ENCODE data around the gene SLC6A19.

Gene SLC6A19

GRCh38 chr5:1240496-1241260, 39.3 kb downstream of the SLC6A19 start:
- H3K27ac ChIP-seq (ENCODE audit: extremely low read depth, low read depth, low read length) = no peak overlapping the region
- no peak overlapping the region for H3K4me3 ChIP-seq (ENCODE audit: low read depth, low read length)
- POLR2A ChIA-PET = no interaction called here
- H3K9me3 ChIP-seq (ENCODE audit: control insufficient read depth, insufficient read depth, low read depth, low read length) = no peaks in the 10 kb centered on the region
- no peaks in the 10 kb centered on the region for H3K36me3 ChIP-seq (ENCODE audit: control insufficient read depth in 2 of 2, insufficient read depth in 1 of 2, low read length in 2 of 2)
- CTCF ChIA-PET = no interaction called here
- H3K4me1 ChIP-seq (ENCODE audit: control insufficient read depth, insufficient read depth, low read length) = no peaks in the 10 kb centered on the region
- TF ChIP-seq ZNF488 (tag by site-specific recombination; IDR thresholded peaks at IDR 0.05) (no peak), ZNF529 (tag by site-specific recombination; IDR thresholded peaks at IDR 0.05; ENCODE audit: insufficient replicate concordance) (no peak), KLF7 (tag by site-specific recombination; IDR thresholded peaks at IDR 0.05; ENCODE audit: borderline replicate concordance) (no peak), ZNF211 (tag by site-specific recombination; IDR thresholded peaks at IDR 0.05; ENCODE audit: low read depth) (no peak), ZNF791 (tag by site-specific recombination; IDR thresholded peaks at IDR 0.05) (no peak), ZNF704 (tag by site-specific recombination; IDR thresholded peaks at IDR 0.05) (no peak), ZNF664 (tag by site-specific recombination; IDR thresholded peaks at IDR 0.05) (no peak), ZNF777 (tag by site-specific recombination; IDR thresholded peaks at IDR 0.05; ENCODE audit: borderline replicate concordance) (no peak), HIC1 (tag by site-specific recombination; IDR thresholded peaks at IDR 0.05) (no peak), SALL2 (tag by site-specific recombination; IDR thresholded peaks at IDR 0.05; ENCODE audit: borderline replicate concordance) (no peak), GLIS2 (tag by site-specific recombination; IDR thresholded peaks at IDR 0.05) (no peak), SCRT2 (tag by site-specific recombination; IDR thresholded peaks at IDR 0.05) (no peak), ZNF558 (tag by site-specific recombination; IDR thresholded peaks at IDR 0.05) (no peak)

- Histone ChIP-seq H3K9me3 (ENCODE audit: control insufficient read depth, insufficient read depth, low read depth, low read length) (no peaks in the 10 kb centered on the region), H3K4me1 (ENCODE audit: control insufficient read depth, insufficient read depth, low read length) (no peaks in the 10 kb centered on the region), H3K36me3 (ENCODE audit: control insufficient read depth in 2 of 2, insufficient read depth in 1 of 2, low read length in 2 of 2) (no peaks in the 10 kb centered on the region), H3K4me3 (ENCODE audit: low read depth, low read length) (no peak overlapping the region), H3K27ac (ENCODE audit: extremely low read depth, low read depth, low read length) (no peak overlapping the region)
- CTCF ChIA-PET = no interaction called here
- POLR2A ChIA-PET = no interaction called here
- no peak for TF ChIP-seq GLI2 (tag by site-specific recombination; IDR thresholded peaks at IDR 0.05; ENCODE audit: borderline replicate concordance, low read depth)
- TF ChIP-seq MYNN (tag by site-specific recombination; IDR thresholded peaks at IDR 0.05; ENCODE audit: borderline replicate concordance) = no peak
- no peak for TF ChIP-seq ZNF692 (tag by site-specific recombination; IDR thresholded peaks at IDR 0.05)
- no peak for TF ChIP-seq ZEB2 (tag by site-specific recombination; IDR thresholded peaks at IDR 0.05)
- TF ChIP-seq ZNF362 (tag by site-specific recombination; IDR thresholded peaks at IDR 0.05) = no peak
- TF ChIP-seq ZFHX2 (tag by site-specific recombination; conservative IDR thresholded peaks at IDR 0.05) = no peak
- TF ChIP-seq ZNF202 (tag by site-specific recombination; IDR thresholded peaks at IDR 0.05; ENCODE audit: borderline replicate concordance) = no peak
- no peak for TF ChIP-seq ZNF214 (tag by site-specific recombination; IDR thresholded peaks at IDR 0.05; ENCODE audit: borderline replicate concordance)
- TF ChIP-seq SALL2 (tag by site-specific recombination; IDR thresholded peaks at IDR 0.05; ENCODE audit: borderline replicate concordance) = no peak
- no peak for TF ChIP-seq AEBP2 (tag by site-specific recombination; IDR thresholded peaks at IDR 0.05; ENCODE audit: borderline replicate concordance)
- TF ChIP-seq MZF1 (tag by site-specific recombination; IDR thresholded peaks at IDR 0.05; ENCODE audit: borderline replicate concordance) = no peak
- TF ChIP-seq ZNF701 (tag by site-specific recombination; IDR thresholded peaks at IDR 0.05) = no peak
- TF ChIP-seq ZNF510 (tag by site-specific recombination; IDR thresholded peaks at IDR 0.05; ENCODE audit: insufficient replicate concordance) = no peak
- no peak for TF ChIP-seq WT1 (tag by site-specific recombination; IDR thresholded peaks at IDR 0.05)
Measured at GRCh38 chr5:1241509-1242080, 40.2 kb downstream of the SLC6A19 start.
